Measurements from ENCODE around the gene TP53BP1.

The TP53BP1 gene

GRCh38 chr15:43517354-43518196, 24.6 kb upstream of the TP53BP1 start, which contains the start of gene MAP1A:
MAP1A (plus strand) TSS chr15:43517608; CDS start chr15:43521474, 3,866 bp downstream.
- DNase-seq, result no peak

- DNase-seq, result no peak
Measured at GRCh38 chr15:43516801-43517353, 23.9 kb upstream of the TP53BP1 start.

- no peak for DNase-seq
Measured at GRCh38 chr15:43516185-43516584, 23.2 kb upstream of the TP53BP1 start.

DNA sequence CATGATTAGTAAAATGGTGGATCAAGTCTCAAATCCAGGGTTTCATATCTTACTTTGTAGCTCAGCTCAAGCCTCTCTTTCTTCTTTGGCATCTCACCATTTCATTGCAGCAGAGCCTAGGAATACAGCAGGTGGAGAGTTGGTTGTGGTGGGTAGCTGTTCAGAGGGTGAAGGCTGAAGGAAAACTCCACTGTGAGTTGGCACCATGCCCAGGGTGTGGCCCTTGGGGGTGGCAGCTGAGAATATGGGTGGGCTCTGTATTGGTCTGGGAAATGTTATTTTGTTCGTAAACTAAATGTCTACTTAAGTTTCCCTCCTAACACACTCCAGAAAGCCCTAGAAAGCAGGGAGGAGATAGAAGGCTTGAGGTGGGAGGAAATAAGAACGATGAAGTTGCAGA, 22.8 kb upstream of the TP53BP1 start:
- DNase-seq, result no peak

DNA sequence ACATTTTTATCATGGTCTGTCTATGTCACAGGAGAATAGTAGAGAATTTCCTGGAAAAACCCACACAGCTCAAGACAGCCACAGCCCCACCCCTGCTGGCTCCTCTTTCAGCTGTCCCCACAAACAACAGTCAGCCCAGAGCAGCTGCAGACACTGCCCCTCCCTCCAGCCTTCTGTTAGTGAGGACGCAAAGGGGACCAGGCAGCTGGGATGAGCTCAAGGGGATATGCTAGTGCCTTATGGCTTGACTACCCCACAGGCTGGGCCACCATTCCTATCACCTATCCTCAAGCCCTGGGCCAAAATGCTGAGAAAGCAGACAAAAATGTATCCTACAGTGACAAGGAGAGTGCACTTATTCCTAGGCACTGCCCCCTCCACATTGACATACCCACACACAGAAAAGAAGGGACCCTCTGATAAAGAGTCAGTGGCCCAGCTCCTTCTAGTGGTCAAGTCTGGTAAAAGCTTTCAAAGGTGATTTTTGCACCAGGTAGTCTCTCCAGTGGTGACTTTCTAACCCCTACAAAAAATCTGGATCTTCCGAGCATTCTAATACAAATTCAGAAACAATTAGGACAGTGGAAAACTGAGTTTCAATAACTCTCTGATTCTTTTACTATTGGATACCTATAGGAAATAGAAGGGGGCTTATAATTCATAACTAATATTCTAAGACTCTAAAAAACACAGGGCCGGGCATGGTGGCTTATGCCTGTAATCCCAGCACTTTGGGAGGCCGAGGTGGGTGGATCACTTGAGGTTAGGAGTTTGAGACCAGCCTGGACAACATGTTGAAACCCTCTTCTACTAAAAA, 21.5 kb upstream of the TP53BP1 start:
- peak; percentile 15 for DNase-seq

- no peak for DNase-seq
Measured at GRCh38 chr15:43513550-43513949, 20.6 kb upstream of the TP53BP1 start.

GRCh38 chr15:43511012-43511885, 18.3 kb upstream of the TP53BP1 start:
- DNase-seq, result no peak

GRCh38 chr15:43510200-43511011, 17.4 kb upstream of the TP53BP1 start:
- DNase-seq, result peak; percentile 97

DNA sequence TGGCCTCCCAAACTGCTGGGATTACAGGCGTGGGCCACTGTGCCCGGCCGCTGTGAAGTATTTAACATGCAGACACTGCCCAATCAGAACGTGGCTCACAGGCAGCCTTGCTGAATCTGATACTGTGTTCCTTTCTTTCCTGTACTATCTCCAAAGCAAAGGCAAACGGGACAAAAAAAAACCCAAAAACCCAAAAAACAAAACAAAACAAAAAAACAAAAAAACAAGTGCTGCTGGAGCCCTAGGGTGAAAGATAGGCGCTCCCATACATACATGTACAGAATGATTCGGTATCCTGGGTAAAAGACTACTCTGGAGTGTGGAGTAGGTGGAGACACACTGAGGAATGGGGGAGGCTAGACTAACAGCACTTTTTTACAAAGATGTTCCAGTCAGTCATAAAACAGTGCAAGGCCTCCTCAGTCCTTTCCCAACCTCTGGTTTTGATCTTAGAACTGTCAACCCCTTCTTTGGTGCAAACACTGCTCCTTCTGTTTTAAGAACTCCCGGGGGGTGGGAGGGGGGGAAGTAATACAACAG, 16.8 kb upstream of the TP53BP1 start:
- no peak for DNase-seq

DNA sequence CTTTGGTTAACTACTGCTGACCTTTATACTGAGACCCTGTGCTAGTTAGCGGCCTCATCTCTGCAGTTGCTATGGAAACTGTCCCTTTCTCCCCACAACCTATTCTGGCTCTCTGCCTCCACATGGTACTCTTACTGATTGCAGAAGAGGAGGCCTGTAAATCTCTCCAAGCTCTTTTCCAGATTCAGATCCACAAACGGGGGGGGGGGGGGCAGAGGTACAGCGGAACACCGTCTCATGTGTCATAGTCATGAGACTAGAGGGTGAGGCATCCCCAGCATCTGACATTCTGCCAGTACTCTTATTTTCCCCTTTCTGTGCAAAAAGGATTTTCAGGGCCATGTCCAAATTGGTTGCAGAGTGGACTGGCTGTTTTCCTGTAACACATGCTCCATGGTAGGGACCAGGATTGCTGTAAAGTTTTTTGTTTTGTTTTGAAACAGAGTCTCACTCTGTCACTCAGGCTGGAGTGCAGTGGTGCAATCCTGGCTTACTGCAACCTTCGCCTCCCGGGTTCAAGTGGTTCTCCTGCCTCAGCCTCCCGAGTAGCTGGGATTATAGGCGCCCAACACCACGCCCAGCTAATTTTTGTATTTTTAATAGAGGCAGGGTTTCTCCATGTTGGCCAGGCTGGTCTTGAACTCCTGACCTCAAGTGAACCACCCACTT, 16.2 kb upstream of the TP53BP1 start:
- DNase-seq, result no peak

DNA sequence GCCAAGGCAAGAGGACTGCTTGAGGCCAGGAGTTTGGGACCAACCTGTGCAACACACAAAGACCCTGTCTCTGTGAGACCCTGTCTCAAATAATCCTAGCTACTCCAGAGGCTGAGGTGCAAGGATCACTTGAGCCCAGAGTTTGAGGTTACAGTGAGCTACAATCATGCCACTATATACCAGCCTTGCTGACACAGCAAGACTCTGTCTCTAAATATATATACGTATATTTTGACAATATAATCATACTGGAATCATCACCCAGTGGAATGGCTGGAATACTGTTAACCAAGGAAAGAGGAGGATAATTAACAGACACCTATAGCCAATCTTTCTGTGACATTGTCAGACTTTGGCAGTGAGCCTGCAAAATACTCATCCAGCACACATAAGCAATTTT, 15.5 kb upstream of the TP53BP1 start:
- no peak for DNase-seq

DNA sequence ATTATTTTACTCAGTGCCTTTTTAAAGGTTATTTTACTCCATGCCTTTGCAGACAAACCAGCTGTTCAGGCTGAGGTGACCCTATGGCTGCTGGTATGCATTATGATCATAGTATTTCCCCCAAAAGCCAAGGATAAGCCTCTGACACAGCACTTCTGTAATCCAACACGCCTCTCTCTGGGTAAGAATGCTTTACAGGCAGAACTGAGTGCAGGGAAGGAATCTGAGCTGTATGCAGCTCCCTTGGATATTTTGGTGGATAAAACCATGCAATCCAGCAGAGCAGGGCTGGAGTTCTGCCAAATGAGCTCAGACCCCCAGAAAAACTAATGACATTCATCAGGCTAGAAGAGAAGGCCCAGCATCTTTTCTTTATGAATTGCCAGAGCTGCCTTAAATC, 12.8 kb upstream of the TP53BP1 start:
- no peak for DNase-seq

GRCh38 chr15:43499635-43500034, 6.7 kb upstream of the TP53BP1 start:
- DNase-seq, result no peak

DNA sequence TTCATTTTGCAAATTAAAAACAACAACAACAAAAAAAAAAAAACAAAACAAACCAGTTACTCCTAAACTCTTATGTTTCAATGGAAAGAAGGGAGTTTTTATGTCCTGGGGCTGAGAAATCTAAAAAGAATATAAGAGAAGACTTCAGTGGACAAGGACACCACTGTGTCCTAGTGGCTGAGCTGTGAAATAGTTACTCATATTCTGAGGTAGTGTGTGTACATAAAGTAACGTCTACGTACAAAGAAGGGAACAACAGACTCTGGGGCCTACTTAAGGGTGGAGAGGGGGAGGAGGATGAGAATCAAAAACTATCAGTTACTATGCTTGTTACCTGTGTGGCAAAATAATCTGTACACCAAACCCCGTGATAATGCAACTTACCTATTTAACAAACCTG, 6.0 kb upstream of the TP53BP1 start:
- DNase-seq, result no peak

- DNase-seq, result no peak
Measured at GRCh38 chr15:43493703-43494472, 932 bp upstream of the TP53BP1 start.

- DNase-seq, result no peak
Measured at GRCh38 chr15:43492266-43492665, 690 bp downstream of the TP53BP1 start.

DNA sequence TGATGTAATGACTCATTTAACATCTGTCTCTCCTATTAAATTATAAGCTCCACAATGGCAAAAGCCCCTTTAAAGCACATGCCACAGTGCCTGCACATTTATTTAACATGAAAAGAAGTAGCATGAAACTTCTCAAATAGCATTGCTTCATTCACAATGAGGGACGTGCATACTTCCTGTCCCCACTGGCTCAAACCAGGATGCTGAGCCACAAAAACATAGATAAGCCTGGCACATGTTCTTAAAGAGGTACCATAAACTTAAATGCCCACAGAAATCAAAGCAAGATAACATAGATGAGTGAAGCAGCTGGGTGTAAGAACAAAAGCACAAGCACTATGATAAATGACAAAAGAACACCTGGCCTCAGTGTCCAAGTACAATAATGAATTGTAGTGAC, 3.8 kb downstream of the TP53BP1 start:
- no peak for DNase-seq

GRCh38 chr15:43488790-43489189, 4.2 kb downstream of the TP53BP1 start:
- DNase-seq, result no peak

DNA sequence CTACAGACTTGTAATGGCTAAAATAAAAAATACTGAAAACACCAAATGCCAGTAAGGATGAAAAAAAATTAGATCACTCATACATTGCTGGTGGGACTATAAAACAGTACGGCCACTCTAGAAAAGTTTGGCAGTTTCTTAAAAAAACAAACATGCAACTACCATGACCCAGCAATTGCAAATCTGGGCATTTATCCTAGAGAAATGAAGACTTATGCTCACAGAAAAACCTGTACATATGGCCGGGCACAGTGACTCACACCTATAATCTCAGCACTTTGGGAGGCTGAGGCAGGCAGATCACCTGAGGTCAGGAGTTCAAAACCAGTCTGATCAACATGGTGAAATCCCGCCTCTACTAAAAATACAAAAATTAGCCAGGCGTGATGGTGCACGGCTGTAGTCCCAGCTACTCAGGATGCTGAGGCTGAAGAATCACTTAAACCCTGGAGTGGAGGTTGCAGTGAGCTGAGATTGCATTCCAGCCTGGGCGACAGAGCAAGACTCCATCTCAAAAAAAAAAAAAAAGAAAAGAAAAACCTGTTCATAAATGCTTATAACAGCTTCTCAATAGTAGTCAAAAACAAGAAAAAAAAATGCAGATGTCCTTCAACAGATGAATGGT, 5.6 kb downstream of the TP53BP1 start:
- no peak for DNase-seq

DNA sequence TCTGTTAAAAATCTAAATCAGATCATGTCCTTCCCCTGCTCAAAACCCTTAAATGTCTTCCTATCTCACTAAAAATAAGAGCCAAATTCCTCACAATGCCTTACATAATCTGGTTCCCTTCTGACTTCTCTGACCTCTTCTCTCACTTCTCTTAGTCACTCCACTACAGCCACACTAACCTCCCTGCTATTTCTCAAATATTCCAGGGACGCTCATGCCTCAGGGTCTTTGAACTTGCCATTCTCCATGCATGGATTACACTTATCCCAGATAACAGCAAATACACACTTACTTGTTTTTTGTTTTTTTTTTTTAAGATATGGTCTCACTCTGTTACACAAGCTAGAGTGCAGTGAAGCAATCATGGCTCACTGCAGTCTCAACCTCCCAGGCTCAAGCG, 8.5 kb downstream of the TP53BP1 start:
- DNase-seq, result no peak
